ENCODE results near the gene FCHSD2.

Gene FCHSD2

GRCh38 chr11:73158356-73159051, 16.4 kb upstream of the FCHSD2 start:
- TF ChIP-seq ZNF16 (tag by site-specific recombination; IDR thresholded peaks at IDR 0.05; ENCODE audit: low read depth), result no peak
- no peak for TF ChIP-seq TCF7L2 (IDR thresholded peaks at IDR 0.05; ENCODE audit: borderline replicate concordance, low read depth, low read length)
- no peak for TF ChIP-seq ELK4 (IDR thresholded peaks at IDR 0.05; ENCODE audit: borderline replicate concordance, low read depth, low read length)
- TF ChIP-seq ZNF704 (tag by site-specific recombination; IDR thresholded peaks at IDR 0.05), result no peak
- no peak for TF ChIP-seq ZNF416 (tag by site-specific recombination; IDR thresholded peaks at IDR 0.05)
- TF ChIP-seq ZNF707 (tag by site-specific recombination; IDR thresholded peaks at IDR 0.05), result no peak
- no peak for TF ChIP-seq ZNF660 (tag by site-specific recombination; IDR thresholded peaks at IDR 0.05)
- no peak for TF ChIP-seq ZNF843 (tag by site-specific recombination; IDR thresholded peaks at IDR 0.05)
- TF ChIP-seq ZNF24 (tag by site-specific recombination; IDR thresholded peaks at IDR 0.05), result no peak
- TF ChIP-seq SETDB1 (IDR thresholded peaks at IDR 0.05; ENCODE audit: insufficient read length, low read length), result no peak
- TF ChIP-seq ZNF48 (tag by site-specific recombination; IDR thresholded peaks at IDR 0.05), result no peak
- no peak for TF ChIP-seq ZNF37A (tag by site-specific recombination; IDR thresholded peaks at IDR 0.05)
- no peak for TF ChIP-seq ZNF133 (tag by site-specific recombination; IDR thresholded peaks at IDR 0.05)
- TF ChIP-seq ZNF558 (tag by site-specific recombination; IDR thresholded peaks at IDR 0.05), result no peak
- no peak for TF ChIP-seq PATZ1 (tag by site-specific recombination; IDR thresholded peaks at IDR 0.05)
- TF ChIP-seq SCRT2 (tag by site-specific recombination; IDR thresholded peaks at IDR 0.05), result no peak
- no peak for TF ChIP-seq ZNF639 (tag by site-specific recombination; IDR thresholded peaks at IDR 0.05)
- no peak for TF ChIP-seq ZNF341 (tag by site-specific recombination; IDR thresholded peaks at IDR 0.05; ENCODE audit: low read depth)
- TF ChIP-seq ZNF362 (tag by site-specific recombination; IDR thresholded peaks at IDR 0.05), result no peak
- no peak for TF ChIP-seq SP2 (tag by site-specific recombination; IDR thresholded peaks at IDR 0.05)
- Histone ChIP-seq H3K36me3 (ENCODE audit: control insufficient read depth in 2 of 2, insufficient read depth in 1 of 2, low read length in 2 of 2) (no peaks in the 10 kb centered on the region), H3K4me1 (ENCODE audit: control insufficient read depth, insufficient read depth, low read length) (no peaks in the 10 kb centered on the region), H3K27ac (ENCODE audit: extremely low read depth, low read depth, low read length) (no peak overlapping the region), H3K4me3 (ENCODE audit: low read depth, low read length) (no peak overlapping the region), H3K9me3 (ENCODE audit: control insufficient read depth, insufficient read depth, low read depth, low read length) (no peaks in the 10 kb centered on the region)
- POLR2A ChIA-PET, result interaction anchor here (1.0 kb wide), 1 partner anchor 16 kb away, joined by 3 read pairs; the partner anchor contains the start of gene FCHSD2
- CTCF ChIA-PET, result interaction anchor here (0.6 to 1.9 kb wide), 7 partner anchors 19 to 132 kb away, joined by 3 to 5 read pairs (median 3); no protein-coding TSS in a partner anchor

Measured in HEK293 (cell line).